ENCODE results near the gene PHC1.

DNA sequence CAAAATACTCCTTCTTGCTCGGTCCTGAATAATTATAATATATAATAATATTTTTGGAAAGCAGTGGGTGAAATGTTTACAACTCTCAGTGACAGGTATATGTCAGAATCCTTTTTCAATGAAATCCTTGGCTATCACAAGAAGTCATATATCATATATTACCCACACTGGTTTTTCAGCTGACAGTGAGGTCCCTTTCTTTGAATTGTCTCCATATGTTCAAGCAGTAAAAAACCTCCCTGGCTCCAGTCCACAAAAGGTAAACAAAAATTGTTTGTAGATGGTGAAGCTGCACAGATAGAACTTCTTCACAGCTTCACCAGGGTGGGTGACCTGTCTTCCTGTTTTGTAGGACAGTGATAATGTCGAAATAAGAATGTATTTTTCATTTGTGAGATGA, 47.9 kb upstream of the PHC1 start:
- TF ChIP-seq, protein P1, sequence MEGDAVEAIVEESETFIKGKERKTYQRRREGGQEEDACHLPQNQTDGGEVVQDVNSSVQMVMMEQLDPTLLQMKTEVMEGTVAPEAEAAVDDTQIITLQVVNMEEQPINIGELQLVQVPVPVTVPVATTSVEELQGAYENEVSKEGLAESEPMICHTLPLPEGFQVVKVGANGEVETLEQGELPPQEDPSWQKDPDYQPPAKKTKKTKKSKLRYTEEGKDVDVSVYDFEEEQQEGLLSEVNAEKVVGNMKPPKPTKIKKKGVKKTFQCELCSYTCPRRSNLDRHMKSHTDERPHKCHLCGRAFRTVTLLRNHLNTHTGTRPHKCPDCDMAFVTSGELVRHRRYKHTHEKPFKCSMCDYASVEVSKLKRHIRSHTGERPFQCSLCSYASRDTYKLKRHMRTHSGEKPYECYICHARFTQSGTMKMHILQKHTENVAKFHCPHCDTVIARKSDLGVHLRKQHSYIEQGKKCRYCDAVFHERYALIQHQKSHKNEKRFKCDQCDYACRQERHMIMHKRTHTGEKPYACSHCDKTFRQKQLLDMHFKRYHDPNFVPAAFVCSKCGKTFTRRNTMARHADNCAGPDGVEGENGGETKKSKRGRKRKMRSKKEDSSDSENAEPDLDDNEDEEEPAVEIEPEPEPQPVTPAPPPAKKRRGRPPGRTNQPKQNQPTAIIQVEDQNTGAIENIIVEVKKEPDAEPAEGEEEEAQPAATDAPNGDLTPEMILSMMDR (conservative IDR thresholded peaks at IDR 0.05; ENCODE audit: low read length): no peak
- no peak for TF ChIP-seq EZH2phosphoT487 (IDR thresholded peaks at IDR 0.05; ENCODE audit: borderline replicate concordance, low read depth, low read length)
